ENCODE data around the gene ZNF544. TPM values are rescaled to one million over a fixed set of nuclear protein-coding genes. Genes with fewer than 3 reads are reported as not detected.

The ZNF544 gene
- total RNA-seq, 1 donor from 2014 or later, result 26.1 TPM

DNA sequence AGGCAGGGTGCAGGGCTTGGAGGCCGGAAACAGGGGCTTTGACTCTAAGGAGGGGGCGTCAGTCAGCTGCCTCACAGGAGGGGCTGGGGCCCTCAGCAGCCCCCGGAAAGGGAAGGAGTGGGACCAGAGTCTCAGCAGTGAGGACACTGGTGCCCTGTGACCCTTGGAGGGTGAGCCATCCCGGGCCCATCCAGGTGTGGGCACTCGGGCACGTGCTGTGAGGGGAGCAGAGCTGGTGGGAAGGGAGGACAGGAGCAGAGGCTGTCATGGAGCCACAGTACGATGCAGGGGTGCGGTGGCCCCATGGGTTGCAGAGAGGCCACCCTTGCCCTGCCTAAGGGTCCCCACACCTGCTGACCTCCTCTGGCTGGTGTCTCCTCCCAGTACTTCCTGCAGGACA, 19.1 kb upstream of the ZNF544 start:
- Histone ChIP-seq H3K9me3 (ENCODE audit: control insufficient read depth in 3 of 3, low read length in 3 of 3) (peaks cover 82 to 92% (median 86%) of the 10 kb centered on the region in 3 donors), H3K27ac (ENCODE audit: low read depth, low read length) (no peak overlapping the region), H3K9ac (ENCODE audit: low read depth in 1 of 3, low read length in 3 of 3) (no peak overlapping the region), H3K4me3 (ENCODE audit: low read length in 3 of 3) (peak overlapping the region; percentile 33 to 46 (median 45)), H3K36me3 (ENCODE audit: control insufficient read depth in 3 of 3, insufficient read depth in 3 of 3, low read length in 3 of 3) (peaks cover 85 to 95% (median 87%) of the 10 kb centered on the region in 3 donors), H3K27me3 (ENCODE audit: control insufficient read depth in 3 of 3, insufficient read depth in 3 of 3, low read length in 3 of 3) (no peaks in the 10 kb centered on the region), H3K4me1 (ENCODE audit: control insufficient read depth in 3 of 3, insufficient read depth in 3 of 3, low read length in 3 of 3) (no peaks in the 10 kb centered on the region)

DNA sequence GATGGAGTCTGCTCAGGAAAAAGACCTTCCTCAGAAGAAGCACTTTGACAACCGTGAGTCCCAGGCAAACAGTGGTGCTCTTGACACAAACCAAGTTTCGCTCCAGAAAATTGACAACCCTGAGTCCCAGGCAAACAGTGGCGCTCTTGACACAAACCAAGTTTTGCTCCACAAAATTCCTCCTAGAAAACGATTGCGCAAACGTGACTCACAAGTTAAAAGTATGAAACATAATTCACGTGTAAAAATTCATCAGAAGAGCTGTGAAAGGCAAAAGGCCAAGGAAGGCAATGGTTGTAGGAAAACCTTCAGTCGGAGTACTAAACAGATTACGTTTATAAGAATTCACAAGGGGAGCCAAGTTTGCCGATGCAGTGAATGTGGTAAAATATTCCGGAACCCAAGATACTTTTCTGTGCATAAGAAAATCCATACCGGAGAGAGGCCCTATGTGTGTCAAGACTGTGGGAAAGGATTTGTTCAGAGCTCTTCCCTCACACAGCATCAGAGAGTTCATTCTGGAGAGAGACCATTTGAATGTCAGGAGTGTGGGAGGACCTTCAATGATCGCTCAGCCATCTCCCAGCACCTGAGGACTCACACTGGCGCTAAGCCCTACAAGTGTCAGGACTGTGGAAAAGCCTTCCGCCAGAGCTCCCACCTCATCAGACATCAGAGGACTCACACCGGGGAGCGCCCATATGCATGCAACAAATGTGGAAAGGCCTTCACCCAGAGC, 16.2 kb upstream of the ZNF544 start:
- Histone ChIP-seq H3K27ac (ENCODE audit: low read depth, low read length) (no peak overlapping the region), H3K27me3 (ENCODE audit: control insufficient read depth in 3 of 3, insufficient read depth in 3 of 3, low read length in 3 of 3) (no peaks in the 10 kb centered on the region), H3K4me1 (ENCODE audit: control insufficient read depth in 3 of 3, insufficient read depth in 3 of 3, low read length in 3 of 3) (no peaks in the 10 kb centered on the region), H3K36me3 (ENCODE audit: control insufficient read depth in 3 of 3, insufficient read depth in 3 of 3, low read length in 3 of 3) (peaks cover 62 to 67% (median 65%) of the 10 kb centered on the region in 3 donors), H3K9me3 (ENCODE audit: control insufficient read depth in 3 of 3, low read length in 3 of 3) (peaks cover 71 to 88% (median 82%) of the 10 kb centered on the region in 3 donors), H3K4me3 (ENCODE audit: low read length in 3 of 3) (peak overlapping the region in 2 of 3 donors; percentile 23 to 57), H3K9ac (ENCODE audit: low read depth in 1 of 3, low read length in 3 of 3) (no peak overlapping the region)

DNA sequence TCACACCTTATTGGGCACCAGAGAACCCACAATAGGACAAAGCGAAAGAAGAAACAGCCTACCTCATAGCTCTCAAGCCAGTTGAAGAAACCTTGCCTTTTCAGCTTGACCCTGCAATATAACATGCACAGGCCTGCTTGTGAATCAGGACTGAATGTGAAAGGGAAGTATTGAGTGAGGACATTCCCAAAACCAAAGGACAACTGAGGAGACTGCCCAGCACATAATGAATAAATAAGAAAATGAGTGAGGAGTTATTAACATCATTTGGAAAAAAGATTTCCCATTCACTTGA, 15.7 kb upstream of the ZNF544 start:
- peaks cover 57 to 62% (median 60%) of the 10 kb centered on the region in 3 donors for H3K36me3 ChIP-seq (ENCODE audit: control insufficient read depth in 3 of 3, insufficient read depth in 3 of 3, low read length in 3 of 3)

DNA sequence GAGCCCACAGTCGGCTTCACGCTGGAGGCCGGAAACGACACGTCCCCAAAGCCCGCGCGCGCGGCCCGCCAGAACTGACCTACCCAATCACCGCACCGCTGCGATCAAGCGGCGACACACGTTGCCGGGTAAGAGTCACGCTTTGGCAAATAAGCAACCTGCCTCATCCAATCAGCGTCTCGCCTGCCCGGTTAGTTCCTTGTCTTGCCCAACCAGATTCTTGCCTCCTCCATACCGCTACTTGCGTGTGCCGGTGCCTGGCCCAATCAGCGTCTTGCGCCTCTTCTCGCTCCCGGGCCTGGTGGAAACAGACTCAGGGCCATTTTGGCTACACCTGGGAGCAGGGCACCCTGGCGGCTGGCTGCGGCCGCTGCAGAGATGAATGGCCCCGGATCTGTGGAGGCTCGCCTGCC, 11.6 kb upstream of the ZNF544 start:
- peaks cover 18 to 21% (median 20%) of the 10 kb centered on the region in 3 donors for H3K36me3 ChIP-seq (ENCODE audit: control insufficient read depth in 3 of 3, insufficient read depth in 3 of 3, low read length in 3 of 3)
- no peaks in the 10 kb centered on the region for H3K27me3 ChIP-seq (ENCODE audit: control insufficient read depth in 3 of 3, insufficient read depth in 3 of 3, low read length in 3 of 3)
- no peaks in the 10 kb centered on the region for H3K4me1 ChIP-seq (ENCODE audit: control insufficient read depth in 3 of 3, insufficient read depth in 3 of 3, low read length in 3 of 3)
- peak overlapping the region in 1 of 3 donors; percentile 13 for H3K4me3 ChIP-seq (ENCODE audit: low read length in 3 of 3)
- H3K9ac ChIP-seq (ENCODE audit: low read depth in 1 of 3, low read length in 3 of 3), result no peak overlapping the region
- peaks cover 39 to 55% (median 43%) of the 10 kb centered on the region in 3 donors for H3K9me3 ChIP-seq (ENCODE audit: control insufficient read depth in 3 of 3, low read length in 3 of 3)
- H3K27ac ChIP-seq (ENCODE audit: low read depth, low read length), result no peak overlapping the region

More for the DNA sequence above, 15.7 kb upstream of the ZNF544 start:
- Histone ChIP-seq H3K9me3 (ENCODE audit: control insufficient read depth in 3 of 3, low read length in 3 of 3) (peaks cover 66 to 86% (median 78%) of the 10 kb centered on the region in 3 donors), H3K27me3 (ENCODE audit: control insufficient read depth in 3 of 3, insufficient read depth in 3 of 3, low read length in 3 of 3) (no peaks in the 10 kb centered on the region), H3K4me3 (ENCODE audit: low read length in 3 of 3) (peak overlapping the region in 2 of 3 donors; percentile 23 to 57), H3K4me1 (ENCODE audit: control insufficient read depth in 3 of 3, insufficient read depth in 3 of 3, low read length in 3 of 3) (no peaks in the 10 kb centered on the region), H3K27ac (ENCODE audit: low read depth, low read length) (no peak overlapping the region), H3K9ac (ENCODE audit: low read depth in 1 of 3, low read length in 3 of 3) (no peak overlapping the region)

DNA sequence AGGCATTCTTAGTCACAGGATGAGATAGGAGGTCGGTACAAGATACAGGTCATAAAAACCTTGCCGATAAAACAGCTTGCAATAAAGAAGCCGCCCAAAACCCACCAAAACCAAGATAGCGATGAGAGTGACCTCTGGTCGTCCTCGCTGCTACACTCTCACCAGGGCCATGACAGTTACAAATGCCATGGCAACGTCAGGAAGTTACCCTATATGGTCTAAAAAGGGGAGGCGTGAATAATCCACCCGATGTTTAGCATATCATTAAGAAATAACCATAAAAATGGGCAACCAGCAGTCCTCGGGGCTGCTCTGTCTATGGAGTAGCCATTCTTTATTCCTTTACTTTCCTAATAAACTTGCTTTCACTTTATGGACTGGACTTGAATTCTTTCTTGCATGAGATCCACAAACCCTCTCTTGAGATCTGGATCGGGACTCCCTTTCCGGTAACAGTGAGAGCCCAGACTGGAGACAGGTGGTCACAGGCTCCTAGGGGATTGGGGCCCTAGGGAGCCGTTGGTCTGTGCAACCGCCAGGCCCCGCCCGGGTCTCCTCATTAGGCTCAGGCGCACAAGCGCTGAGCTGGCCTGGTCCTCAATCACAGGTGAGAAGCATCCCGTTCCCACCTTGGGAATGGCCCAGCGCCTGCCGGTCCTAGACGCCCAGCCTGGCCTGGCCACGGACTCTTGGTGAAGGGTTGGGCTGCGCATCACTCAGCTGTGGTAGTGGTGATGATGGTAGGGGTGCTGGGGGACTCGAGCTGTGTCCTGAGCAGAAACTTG, 10.9 kb upstream of the ZNF544 start:
- Histone ChIP-seq H3K9ac (ENCODE audit: low read depth in 1 of 3, low read length in 3 of 3) (no peak overlapping the region), H3K4me3 (ENCODE audit: low read length in 3 of 3) (no peak overlapping the region), H3K4me1 (ENCODE audit: control insufficient read depth in 3 of 3, insufficient read depth in 3 of 3, low read length in 3 of 3) (no peaks in the 10 kb centered on the region), H3K9me3 (ENCODE audit: control insufficient read depth in 3 of 3, low read length in 3 of 3) (peaks cover 32 to 47% (median 36%) of the 10 kb centered on the region in 3 donors), H3K27me3 (ENCODE audit: control insufficient read depth in 3 of 3, insufficient read depth in 3 of 3, low read length in 3 of 3) (no peaks in the 10 kb centered on the region), H3K27ac (ENCODE audit: low read depth, low read length) (no peak overlapping the region), H3K36me3 (ENCODE audit: control insufficient read depth in 3 of 3, insufficient read depth in 3 of 3, low read length in 3 of 3) (peaks cover 11 to 14% (median 12%) of the 10 kb centered on the region in 3 donors)

DNA sequence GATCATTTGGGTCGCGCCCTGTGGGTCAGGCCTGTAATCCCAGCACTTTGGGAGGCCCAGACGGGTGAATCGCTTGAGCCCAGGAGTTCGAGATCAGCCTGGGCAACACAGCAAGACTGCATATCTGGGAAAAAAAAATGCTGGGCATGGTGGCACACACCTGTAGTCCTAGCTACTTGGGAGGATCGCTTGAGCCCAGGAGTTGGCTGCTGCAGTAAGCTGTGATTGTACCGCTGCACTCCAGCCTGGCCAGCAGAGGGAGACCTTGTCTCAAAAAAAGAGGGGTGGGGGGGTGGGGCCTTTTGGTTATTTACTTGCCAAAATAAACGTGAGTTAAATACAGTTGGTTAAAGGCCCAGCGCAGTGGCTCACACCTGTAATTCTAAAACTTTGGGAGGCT, 9.8 kb upstream of the ZNF544 start:
- Histone ChIP-seq H3K36me3 (ENCODE audit: control insufficient read depth in 3 of 3, insufficient read depth in 3 of 3, low read length in 3 of 3) (peaks cover under 1 to 4% (median 3%) of the 10 kb centered on the region in 3 donors), H3K9ac (ENCODE audit: low read depth in 1 of 3, low read length in 3 of 3) (no peak overlapping the region), H3K27me3 (ENCODE audit: control insufficient read depth in 3 of 3, insufficient read depth in 3 of 3, low read length in 3 of 3) (no peaks in the 10 kb centered on the region), H3K4me3 (ENCODE audit: low read length in 3 of 3) (no peak overlapping the region), H3K4me1 (ENCODE audit: control insufficient read depth in 3 of 3, insufficient read depth in 3 of 3, low read length in 3 of 3) (no peaks in the 10 kb centered on the region), H3K9me3 (ENCODE audit: control insufficient read depth in 3 of 3, low read length in 3 of 3) (peaks cover 23 to 40% (median 28%) of the 10 kb centered on the region in 3 donors), H3K27ac (ENCODE audit: low read depth, low read length) (no peak overlapping the region)

DNA sequence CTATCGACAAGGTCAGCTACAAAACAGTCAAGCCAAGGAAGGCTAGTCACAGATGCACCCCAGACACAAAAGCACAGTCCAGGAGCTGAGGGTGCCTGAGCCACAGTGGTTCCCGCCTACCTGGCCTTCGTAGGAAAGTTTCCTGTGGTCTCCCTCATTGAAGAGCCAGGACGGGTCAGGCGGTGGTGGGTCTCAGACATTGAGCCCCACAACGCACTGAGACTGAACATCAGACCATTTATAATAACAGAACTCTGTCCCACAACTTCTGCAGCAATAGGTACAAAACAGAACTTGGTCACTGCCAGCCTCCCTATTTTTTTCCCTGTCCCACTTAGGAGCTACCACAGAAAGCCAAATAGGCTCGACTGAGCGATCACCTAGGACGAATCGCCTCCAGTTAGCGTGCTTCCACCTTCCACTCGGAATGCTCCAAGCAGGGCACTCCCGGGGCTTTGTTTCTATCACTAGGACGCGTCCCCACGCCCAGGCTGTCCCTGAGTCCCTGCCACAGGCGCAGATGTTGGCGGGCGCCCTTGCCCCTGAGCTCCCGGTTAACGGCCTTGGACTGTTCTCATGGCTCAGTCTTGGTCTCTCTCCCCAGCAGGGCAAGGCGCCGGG, 640 bp upstream of the ZNF544 start:
- Histone ChIP-seq H3K4me3 (ENCODE audit: low read length in 3 of 3) (peak overlapping the region; percentile 80 to 89 (median 81)), H3K9me3 (ENCODE audit: control insufficient read depth in 3 of 3, low read length in 3 of 3) (peaks cover 9 to 27% (median 19%) of the 10 kb centered on the region in 3 donors), H3K27me3 (ENCODE audit: control insufficient read depth in 3 of 3, insufficient read depth in 3 of 3, low read length in 3 of 3) (no peaks in the 10 kb centered on the region)

DNA sequence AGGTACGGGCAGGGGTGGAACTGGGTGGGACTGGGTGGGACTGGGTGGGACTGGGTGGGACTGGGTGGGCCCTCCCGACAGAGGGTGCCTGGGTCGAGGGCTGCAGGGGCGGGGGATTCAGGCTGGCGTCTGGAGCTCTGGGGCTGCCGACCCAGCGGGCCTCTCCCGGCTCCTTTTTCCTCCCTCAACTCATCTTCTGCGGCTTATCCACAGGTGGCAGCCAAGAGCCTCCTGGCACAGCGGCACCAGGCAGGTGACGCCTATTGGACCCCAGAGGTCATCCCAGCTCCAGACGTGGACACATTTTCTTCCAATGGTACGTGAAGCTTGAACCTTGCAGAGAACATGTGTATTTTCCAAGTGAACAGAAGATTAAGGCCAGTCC, 533 bp downstream of the ZNF544 start:
- Histone ChIP-seq H3K4me1 (ENCODE audit: control insufficient read depth in 3 of 3, insufficient read depth in 3 of 3, low read length in 3 of 3) (peaks cover 8 to 17% (median 9%) of the 10 kb centered on the region in 3 donors), H3K27me3 (ENCODE audit: control insufficient read depth in 3 of 3, insufficient read depth in 3 of 3, low read length in 3 of 3) (no peaks in the 10 kb centered on the region), H3K9me3 (ENCODE audit: control insufficient read depth in 3 of 3, low read length in 3 of 3) (peaks cover 12 to 31% (median 25%) of the 10 kb centered on the region in 3 donors), H3K9ac (ENCODE audit: low read depth in 1 of 3, low read length in 3 of 3) (peak overlapping the region in 1 of 3 donors; percentile 80), H3K4me3 (ENCODE audit: low read length in 3 of 3) (peak overlapping the region; percentile 80 to 89 (median 81)), H3K36me3 (ENCODE audit: control insufficient read depth in 3 of 3, insufficient read depth in 3 of 3, low read length in 3 of 3) (peaks cover 33 to 43% (median 39%) of the 10 kb centered on the region in 3 donors), H3K27ac (ENCODE audit: low read depth, low read length) (no peak overlapping the region)

More for the DNA sequence above, 640 bp upstream of the ZNF544 start:
- H3K4me1 ChIP-seq (ENCODE audit: control insufficient read depth in 3 of 3, insufficient read depth in 3 of 3, low read length in 3 of 3), result peaks cover 8 to 17% (median 9%) of the 10 kb centered on the region in 3 donors
- peak overlapping the region; percentile 56 for H3K27ac ChIP-seq (ENCODE audit: low read depth, low read length)
- peaks cover 29 to 34% (median 30%) of the 10 kb centered on the region in 3 donors for H3K36me3 ChIP-seq (ENCODE audit: control insufficient read depth in 3 of 3, insufficient read depth in 3 of 3, low read length in 3 of 3)
- H3K9ac ChIP-seq (ENCODE audit: low read depth in 1 of 3, low read length in 3 of 3), result peak overlapping the region; percentile 50 to 80 (median 71)

DNA sequence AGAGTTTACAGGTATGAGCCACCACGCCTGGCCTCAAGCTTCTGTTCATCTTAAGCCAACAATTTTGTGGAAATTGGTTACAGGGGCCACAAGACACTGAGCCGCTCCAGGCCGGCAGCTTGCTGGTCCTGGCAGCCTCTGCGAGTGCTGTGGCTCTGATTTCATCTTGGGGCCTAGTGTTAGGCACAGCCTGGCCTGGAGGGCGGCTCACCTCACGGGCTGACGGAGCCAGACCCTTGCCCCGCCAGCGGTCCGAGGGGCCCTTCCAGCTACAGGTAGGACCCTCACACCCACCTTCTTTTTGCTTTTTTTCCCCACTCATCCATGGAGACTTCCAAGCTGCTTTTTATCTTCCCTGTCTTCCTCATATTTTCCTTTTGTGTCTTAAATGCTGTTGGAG, 8.6 kb downstream of the ZNF544 start:
- Histone ChIP-seq H3K4me1 (ENCODE audit: control insufficient read depth in 3 of 3, insufficient read depth in 3 of 3, low read length in 3 of 3) (no peaks in the 10 kb centered on the region), H3K4me3 (ENCODE audit: low read length in 3 of 3) (no peak overlapping the region), H3K36me3 (ENCODE audit: control insufficient read depth in 3 of 3, insufficient read depth in 3 of 3, low read length in 3 of 3) (peaks cover 41 to 59% (median 48%) of the 10 kb centered on the region in 3 donors), H3K27me3 (ENCODE audit: control insufficient read depth in 3 of 3, insufficient read depth in 3 of 3, low read length in 3 of 3) (no peaks in the 10 kb centered on the region), H3K9me3 (ENCODE audit: control insufficient read depth in 3 of 3, low read length in 3 of 3) (peaks cover 27 to 36% (median 32%) of the 10 kb centered on the region in 3 donors), H3K9ac (ENCODE audit: low read depth in 1 of 3, low read length in 3 of 3) (no peak overlapping the region), H3K27ac (ENCODE audit: low read depth, low read length) (no peak overlapping the region)
